CMK (cell line): Measurements from ENCODE around the gene UPK3BL1.
"Not testable (repeated sequence)": the region's sequence is repeated elsewhere in the genome, so short reads cannot be mapped to it uniquely, and the experiment has no call there.

Experiments used
- DNase-seq: peaks from one replicate; pipeline ENCODE4 v3.0.0-alpha.2; 2010; ENCODE audit warnings: low read depth

Gene UPK3BL1

GRCh38 chr7:102642691-102643090 lies at the start of gene UPK3BL1:
Gene UPK3BL1, minus strand, starts transcription at chr7:102642791. Its CDS starts 50 bp downstream, at chr7:102642741.
- not testable (repeated sequence) for DNase-seq

GRCh38 chr7:102690602-102691001 lies 48.0 kb upstream of the UPK3BL1 start:
- DNase-seq, result not testable (repeated sequence)

GRCh38 chr7:102689436-102690282 lies 47.1 kb upstream of the UPK3BL1 start:
- not testable (repeated sequence) for DNase-seq

- DNase-seq, result not testable (repeated sequence)
Measured at GRCh38 chr7:102688299-102689036, 45.9 kb upstream of the UPK3BL1 start.

GRCh38 chr7:102682560-102682959 lies 40.0 kb upstream of the UPK3BL1 start:
- DNase-seq, result not testable (repeated sequence)

- not testable (repeated sequence) for DNase-seq
Measured at GRCh38 chr7:102680780-102681179, 38.2 kb upstream of the UPK3BL1 start.

GRCh38 chr7:102675545-102675944 lies 33.0 kb upstream of the UPK3BL1 start:
- not testable (repeated sequence) for DNase-seq

GRCh38 chr7:102673447-102674067 lies 31.0 kb upstream of the UPK3BL1 start:
- DNase-seq, result not testable (repeated sequence)

GRCh38 chr7:102671956-102672307 lies 29.3 kb upstream of the UPK3BL1 start:
- not testable (repeated sequence) for DNase-seq

GRCh38 chr7:102671166-102671955 lies 28.8 kb upstream of the UPK3BL1 start, which contains the start of gene POLR2J2:
Gene POLR2J2, minus strand, starts transcription at chr7:102671663. Its CDS starts 62 bp downstream, at chr7:102671601.
- not testable (repeated sequence) for DNase-seq

- DNase-seq, result not testable (repeated sequence)
Measured at GRCh38 chr7:102667523-102667922, 24.9 kb upstream of the UPK3BL1 start.

- not testable (repeated sequence) for DNase-seq
Measured at GRCh38 chr7:102666850-102667249, 24.3 kb upstream of the UPK3BL1 start.

- DNase-seq, result not testable (repeated sequence)
Measured at GRCh38 chr7:102664765-102665164, 22.2 kb upstream of the UPK3BL1 start.

- DNase-seq, result not testable (repeated sequence)
Measured at GRCh38 chr7:102649924-102650323, 7.3 kb upstream of the UPK3BL1 start, which contains the start of gene SPDYE2B. Gene SPDYE2B, plus strand, starts transcription at chr7:102650319. Its CDS starts 2,030 bp downstream, at chr7:102652349.

- DNase-seq, result not testable (repeated sequence)
Measured at GRCh38 chr7:102647813-102648212, 5.2 kb upstream of the UPK3BL1 start.

- DNase-seq, result not testable (repeated sequence)
Measured at GRCh38 chr7:102643404-102643803, 813 bp upstream of the UPK3BL1 start.

- not testable (repeated sequence) for DNase-seq
Measured at GRCh38 chr7:102638848-102639247, 3.7 kb downstream of the UPK3BL1 start.

- not testable (repeated sequence) for DNase-seq
Measured at GRCh38 chr7:102636956-102637355, 5.6 kb downstream of the UPK3BL1 start.

- not testable (repeated sequence) for DNase-seq
Measured at GRCh38 chr7:102635354-102635753, 7.2 kb downstream of the UPK3BL1 start.

GRCh38 chr7:102634299-102634698 lies 8.3 kb downstream of the UPK3BL1 start:
- not testable (repeated sequence) for DNase-seq

- DNase-seq, result not testable (repeated sequence)
Measured at GRCh38 chr7:102630622-102631021, 12.0 kb downstream of the UPK3BL1 start.
